ENCODE results near the gene PTPN2. TPM values are rescaled to one million over a fixed set of nuclear protein-coding genes. Genes with fewer than 3 reads are reported as not detected.

The PTPN2 gene
- total RNA-seq, 1 donor = 29.4 TPM

- no peak overlapping the region for H3K4me3 ChIP-seq (ENCODE audit: low read depth, low read length)
- DNase-seq (ENCODE audit: low read depth) = no peak
- TF ChIP-seq CTCF (IDR thresholded peaks at IDR 0.05; ENCODE audit: insufficient read depth, low read length) = no peak
Observed at GRCh38 chr18:12860530-12860929, 23.5 kb downstream of the PTPN2 start.

- H3K4me3 ChIP-seq (ENCODE audit: low read depth, low read length) = no peak overlapping the region
- TF ChIP-seq CTCF (IDR thresholded peaks at IDR 0.05; ENCODE audit: insufficient read depth, low read length) = no peak
- DNase-seq (ENCODE audit: low read depth) = peak; percentile 28
Observed at GRCh38 chr18:12858991-12859390, 25.0 kb downstream of the PTPN2 start.

GRCh38 chr18:12857991-12858544 is 26.0 kb downstream of the PTPN2 start:
- no peak for TF ChIP-seq CTCF (IDR thresholded peaks at IDR 0.05; ENCODE audit: insufficient read depth, low read length)
- no peak for DNase-seq (ENCODE audit: low read depth)
- no peak overlapping the region for H3K4me3 ChIP-seq (ENCODE audit: low read depth, low read length)

GRCh38 chr18:12857215-12857905 is 26.7 kb downstream of the PTPN2 start:
- no peak for TF ChIP-seq CTCF (IDR thresholded peaks at IDR 0.05; ENCODE audit: insufficient read depth, low read length)
- no peak overlapping the region for H3K4me3 ChIP-seq (ENCODE audit: low read depth, low read length)
- DNase-seq (ENCODE audit: low read depth) = no peak

GRCh38 chr18:12855916-12856315 is 28.1 kb downstream of the PTPN2 start:
- no peak for TF ChIP-seq CTCF (IDR thresholded peaks at IDR 0.05; ENCODE audit: insufficient read depth, low read length)
- no peak for DNase-seq (ENCODE audit: low read depth)
- no peak overlapping the region for H3K4me3 ChIP-seq (ENCODE audit: low read depth, low read length)

GRCh38 chr18:12852566-12853315 is 31.3 kb downstream of the PTPN2 start:
- no peak for DNase-seq (ENCODE audit: low read depth)
- no peak overlapping the region for H3K4me3 ChIP-seq (ENCODE audit: low read depth, low read length)
- no peak for TF ChIP-seq CTCF (IDR thresholded peaks at IDR 0.05; ENCODE audit: insufficient read depth, low read length)
